HTR-8/SVneo (cell line): ENCODE results near the gene ASB3.
A peak's percentile ranks its signal among the peaks of the same experiment; 100 is the strongest.
"Not testable (repeated sequence)": the region's sequence is repeated elsewhere in the genome, so short reads cannot be mapped to it uniquely, and the experiment has no call there.

Experiments used
- DNase-seq: peaks from one replicate; pipeline ENCODE4 v3.0.0; 2011; ENCODE audit warnings: low spot score, mixed read lengths; ENCODE audit not compliant: insufficient read length
- FAIRE-seq: peaks from 2 replicates; lab custom pipeline; 2011; peaks lifted over from hg19 to GRCh38; lab: Jason Lieb, UNC

Gene ASB3

DNA sequence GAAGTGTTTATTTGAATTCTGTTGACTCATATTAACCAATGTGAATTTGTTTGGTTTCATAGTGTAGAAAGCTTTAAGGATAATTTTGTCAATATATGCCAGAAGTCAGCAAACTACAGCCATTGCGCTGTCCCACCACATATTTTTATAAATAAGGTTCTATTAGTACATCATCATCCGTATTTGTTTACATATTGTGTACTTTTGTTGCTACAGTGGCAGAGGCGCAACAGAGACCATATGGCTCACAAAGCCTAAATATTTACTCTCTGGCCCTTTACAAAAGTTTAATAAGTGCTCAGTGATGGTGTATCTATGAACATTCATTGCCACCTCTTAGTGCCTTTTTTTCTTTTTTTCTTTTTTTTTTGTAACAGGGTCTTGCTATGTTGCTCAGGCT, 6.5 kb upstream of the ASB3 start:
- no peak for FAIRE-seq

GRCh38 chr2:53787614-53788289, 999 bp upstream of the ASB3 start:
- FAIRE-seq (peak; percentile 44), DNase-seq (no peak)

More for the DNA sequence above, 6.5 kb upstream of the ASB3 start:
- no peak for DNase-seq

DNA sequence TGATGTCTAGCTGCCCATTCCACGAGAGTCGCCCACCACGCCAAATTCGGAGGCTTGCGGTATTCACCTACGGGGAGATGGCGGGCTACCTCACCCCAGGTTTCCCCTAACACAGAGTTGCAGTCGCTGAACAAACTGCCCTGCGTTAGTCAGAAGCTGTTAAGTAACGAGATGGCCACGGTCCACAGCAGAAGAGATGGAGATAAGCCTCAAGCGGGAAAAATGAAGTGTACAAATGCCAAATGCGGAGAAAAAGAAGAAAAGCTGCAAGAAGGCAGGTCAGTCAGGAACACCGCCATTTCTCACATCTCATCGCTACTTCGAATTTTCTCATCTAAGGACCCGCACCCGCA, 425 bp downstream of the ASB3 start:
- FAIRE-seq (no peak), DNase-seq (no peak)

GRCh38 chr2:53785366-53785765, 1.4 kb downstream of the ASB3 start:
- FAIRE-seq (no peak), DNase-seq (no peak)

- FAIRE-seq, result no peak
- DNase-seq, result no peak
Measured at GRCh38 chr2:53784436-53784835, 2.3 kb downstream of the ASB3 start.

GRCh38 chr2:53782676-53783075, 4.1 kb downstream of the ASB3 start:
- FAIRE-seq, result no peak
- no peak for DNase-seq

- DNase-seq, result no peak
Measured at GRCh38 chr2:53780056-53780455, 6.7 kb downstream of the ASB3 start.

GRCh38 chr2:53778536-53779162, 8.1 kb downstream of the ASB3 start:
- DNase-seq (no peak), FAIRE-seq (no peak)

More at GRCh38 chr2:53780056-53780455, 6.7 kb downstream of the ASB3 start:
- no peak for FAIRE-seq

- DNase-seq (no peak), FAIRE-seq (no peak)
Measured at GRCh38 chr2:53777134-53777533, 9.6 kb downstream of the ASB3 start.

DNA sequence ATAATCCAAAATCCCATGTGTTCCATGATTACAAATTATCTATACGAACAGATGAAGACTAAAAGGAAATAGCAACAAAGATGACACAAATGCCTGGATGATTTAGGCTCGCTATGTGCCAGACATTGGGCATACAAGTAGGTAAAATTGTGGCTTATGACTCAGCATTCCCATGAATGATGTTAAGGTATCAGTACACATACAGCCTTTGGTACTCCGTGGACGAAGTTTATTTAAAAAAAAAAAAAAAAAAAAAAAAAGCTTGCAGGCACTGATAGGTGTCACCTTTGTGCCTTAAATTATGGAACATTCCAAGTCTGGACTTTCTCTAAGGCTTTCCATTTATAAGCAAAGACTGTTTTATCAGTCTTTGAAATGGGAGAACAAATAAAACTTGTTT, 16.5 kb downstream of the ASB3 start:
- no peak for FAIRE-seq
- DNase-seq, result no peak

- FAIRE-seq, result no peak
- no peak for DNase-seq
Measured at GRCh38 chr2:53769318-53769945, 17.3 kb downstream of the ASB3 start.

- FAIRE-seq, result no peak
Measured at GRCh38 chr2:53768242-53768542, 18.6 kb downstream of the ASB3 start.

GRCh38 chr2:53767405-53768241, 19.1 kb downstream of the ASB3 start, which contains the start of gene CHAC2:
CHAC2 (plus strand) TSS chr2:53767804; CDS start chr2:53767887, 83 bp downstream.
- DNase-seq, result peak; percentile 84
- peak; percentile 86 for FAIRE-seq

More at GRCh38 chr2:53768242-53768542, 18.6 kb downstream of the ASB3 start:
- peak; percentile 56 for DNase-seq

GRCh38 chr2:53765767-53766166, 21.0 kb downstream of the ASB3 start:
- DNase-seq (no peak), FAIRE-seq (no peak)

GRCh38 chr2:53757206-53757605, 29.5 kb downstream of the ASB3 start:
- FAIRE-seq, DNase-seq: not testable (repeated sequence)

- FAIRE-seq (no peak), DNase-seq (no peak)
Measured at GRCh38 chr2:53756644-53757043, 30.1 kb downstream of the ASB3 start.

DNA sequence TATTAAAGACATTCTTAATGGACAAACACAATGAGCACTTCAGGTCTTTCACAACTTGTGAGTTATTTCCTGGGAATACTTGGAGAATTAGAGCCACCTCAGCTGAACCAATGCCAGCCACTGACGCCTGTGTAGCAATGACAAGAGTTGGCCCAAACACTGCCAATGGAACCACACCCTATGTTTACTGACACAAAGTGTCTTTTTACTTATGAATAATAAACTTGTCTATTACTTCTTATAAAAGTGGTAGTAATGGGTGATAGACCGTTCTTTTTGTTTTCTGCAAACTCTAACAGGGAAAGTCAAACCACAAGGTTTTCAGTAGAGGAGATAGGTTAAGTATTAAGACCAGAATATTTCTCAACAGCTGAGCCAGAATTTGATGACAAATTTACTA, 31.6 kb downstream of the ASB3 start:
- FAIRE-seq, result no peak
- DNase-seq, result no peak

DNA sequence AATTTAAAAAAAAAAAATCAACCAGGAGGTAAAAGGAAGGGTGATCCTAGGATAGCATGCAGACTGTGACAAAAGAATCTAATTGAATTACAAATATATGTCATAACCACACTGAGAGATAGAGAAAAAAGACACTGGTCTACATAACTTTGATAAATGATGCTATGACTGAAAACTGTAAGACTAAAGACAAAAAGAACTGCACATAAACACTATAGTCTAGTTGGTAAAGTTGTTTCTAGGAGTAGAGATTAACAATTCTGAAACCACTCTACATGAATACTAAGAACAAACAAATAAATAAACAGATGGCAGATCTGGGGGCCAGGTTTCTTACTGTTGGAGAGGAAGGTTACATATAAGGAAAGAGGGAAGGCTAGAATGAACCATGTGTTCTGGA, 33.7 kb downstream of the ASB3 start:
- FAIRE-seq, result no peak
- no peak for DNase-seq

DNA sequence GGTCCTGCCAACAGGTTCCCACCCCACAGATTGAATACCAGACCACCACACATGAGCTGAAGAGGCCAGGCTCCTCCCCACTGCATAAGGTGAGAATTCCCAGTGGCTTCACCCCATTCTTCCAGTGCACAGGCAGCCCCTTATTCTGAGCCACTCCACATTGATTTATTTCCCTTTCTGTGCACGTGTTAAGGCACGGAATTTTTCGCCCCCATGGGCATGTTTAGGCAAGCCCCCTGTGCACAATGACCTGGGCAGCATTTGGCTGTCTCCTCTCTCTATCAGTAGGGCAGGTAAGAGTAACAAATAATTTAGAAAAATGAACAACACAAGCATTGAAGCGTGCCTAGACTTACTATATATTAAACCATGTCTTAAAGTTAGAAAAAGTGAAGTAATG, 34.4 kb downstream of the ASB3 start:
- no peak for DNase-seq
- no peak for FAIRE-seq

GRCh38 chr2:53751728-53752127, 35.0 kb downstream of the ASB3 start:
- no peak for FAIRE-seq
- DNase-seq, result no peak
